ENCODE measurements around the gene KARS1. TPM values are rescaled to one million over a fixed set of nuclear protein-coding genes. Genes with fewer than 3 reads are reported as not detected.
A peak's percentile ranks its signal among the peaks of the same experiment; 100 is the strongest.
"Not testable (repeated sequence)": the region's sequence is repeated elsewhere in the genome, so short reads cannot be mapped to it uniquely, and the experiment has no call there.

Gene KARS1
- total RNA-seq, 1 experiment from 2014 or later: 207 TPM

DNA sequence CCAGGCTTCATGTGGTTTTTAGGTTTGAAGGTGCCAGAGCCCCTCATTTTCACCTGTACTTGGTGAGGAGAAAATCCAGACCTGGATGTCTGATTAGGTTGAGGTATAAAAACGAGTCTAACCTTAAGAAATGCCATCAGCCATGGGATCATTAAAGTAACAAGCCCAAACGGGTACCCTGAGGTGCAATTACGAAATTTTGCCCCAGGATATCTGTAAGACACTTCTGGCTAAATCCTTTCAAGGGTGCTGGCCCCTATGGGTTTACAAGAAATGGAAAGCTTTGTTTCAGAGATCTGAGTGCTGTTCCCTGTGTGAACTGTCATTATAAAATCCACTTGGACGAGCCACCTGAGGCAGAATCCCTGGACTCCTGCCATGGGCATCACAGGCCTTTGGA is 44.2 kb downstream of the KARS1 start:
- Mint-ChIP-seq H3K4me1 (ENCODE audit: low read depth, unreplicated experiment) (no peaks in the 10 kb centered on the region), H3K9me3 (ENCODE audit: low read depth, unreplicated experiment) (peaks cover 7% of the 10 kb centered on the region), H3K27me3 (ENCODE audit: unreplicated experiment) (no peaks in the 10 kb centered on the region), H3K27ac (ENCODE audit: unreplicated experiment) (no peak overlapping the region), H3K36me3 (ENCODE audit: insufficient read depth, unreplicated experiment) (peaks cover 43% of the 10 kb centered on the region), H3K4me3 (ENCODE audit: low read depth, unreplicated experiment) (no peak overlapping the region)
- BruUV-seq (replicated peaks): no TSS peak
- no peak for DNase-seq
- CTCF ChIA-PET: no interaction called here
- TF ChIP-seq, protein P1, sequence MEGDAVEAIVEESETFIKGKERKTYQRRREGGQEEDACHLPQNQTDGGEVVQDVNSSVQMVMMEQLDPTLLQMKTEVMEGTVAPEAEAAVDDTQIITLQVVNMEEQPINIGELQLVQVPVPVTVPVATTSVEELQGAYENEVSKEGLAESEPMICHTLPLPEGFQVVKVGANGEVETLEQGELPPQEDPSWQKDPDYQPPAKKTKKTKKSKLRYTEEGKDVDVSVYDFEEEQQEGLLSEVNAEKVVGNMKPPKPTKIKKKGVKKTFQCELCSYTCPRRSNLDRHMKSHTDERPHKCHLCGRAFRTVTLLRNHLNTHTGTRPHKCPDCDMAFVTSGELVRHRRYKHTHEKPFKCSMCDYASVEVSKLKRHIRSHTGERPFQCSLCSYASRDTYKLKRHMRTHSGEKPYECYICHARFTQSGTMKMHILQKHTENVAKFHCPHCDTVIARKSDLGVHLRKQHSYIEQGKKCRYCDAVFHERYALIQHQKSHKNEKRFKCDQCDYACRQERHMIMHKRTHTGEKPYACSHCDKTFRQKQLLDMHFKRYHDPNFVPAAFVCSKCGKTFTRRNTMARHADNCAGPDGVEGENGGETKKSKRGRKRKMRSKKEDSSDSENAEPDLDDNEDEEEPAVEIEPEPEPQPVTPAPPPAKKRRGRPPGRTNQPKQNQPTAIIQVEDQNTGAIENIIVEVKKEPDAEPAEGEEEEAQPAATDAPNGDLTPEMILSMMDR (IDR thresholded peaks at IDR 0.05; ENCODE audit: unreplicated experiment): no peak
- intact Hi-C loops (cut with micrococcal nuclease; ENCODE audit: unreplicated experiment): no loop called here

DNA sequence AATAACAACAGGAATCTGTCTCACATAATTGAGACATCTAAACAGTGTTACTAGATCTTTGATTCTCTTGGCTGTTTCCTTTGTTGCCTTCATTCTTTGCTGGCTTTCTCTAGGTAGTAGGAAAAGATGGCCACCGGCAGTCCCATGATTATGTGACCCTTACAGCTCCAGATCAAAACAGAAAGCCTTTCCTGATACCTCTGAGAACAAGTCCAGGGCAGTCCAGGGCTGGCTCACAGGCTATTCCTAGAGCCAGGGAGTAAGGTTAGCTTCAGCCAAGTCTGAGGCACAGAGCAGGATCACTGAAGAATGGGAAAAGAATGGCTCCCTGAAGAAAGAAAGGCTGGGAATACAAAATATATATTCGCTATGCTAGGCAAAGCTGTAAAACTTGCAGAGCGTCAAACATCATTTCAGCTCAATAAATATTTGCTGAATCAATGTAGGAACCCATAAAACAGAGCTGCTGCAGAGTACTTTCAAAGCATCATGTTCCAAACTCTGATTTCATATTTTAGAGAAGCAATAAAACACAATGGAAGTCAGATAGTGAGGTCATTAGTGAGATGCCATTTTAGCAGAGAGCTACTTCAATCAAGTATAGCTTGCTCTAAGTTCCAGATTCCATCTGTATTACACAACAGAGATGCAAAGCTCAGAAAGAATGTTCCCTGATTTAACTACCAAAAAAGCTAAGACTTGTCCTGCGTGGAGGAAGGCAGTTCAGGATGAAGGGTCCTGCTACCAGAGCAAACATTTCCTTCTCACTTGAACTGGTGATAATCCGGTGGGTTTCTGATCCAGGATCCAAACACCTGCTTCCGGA is 47.8 kb downstream of the KARS1 start:
- Mint-ChIP-seq H3K4me3 (ENCODE audit: low read depth, unreplicated experiment) (no peak overlapping the region), H3K27me3 (ENCODE audit: unreplicated experiment) (no peaks in the 10 kb centered on the region), H3K9me3 (ENCODE audit: low read depth, unreplicated experiment) (peaks cover 14% of the 10 kb centered on the region), H3K4me1 (ENCODE audit: low read depth, unreplicated experiment) (peaks cover 3% of the 10 kb centered on the region), H3K36me3 (ENCODE audit: insufficient read depth, unreplicated experiment) (peaks cover 51% of the 10 kb centered on the region), H3K27ac (ENCODE audit: unreplicated experiment) (no peak overlapping the region)
- no peak for DNase-seq
- CTCF ChIA-PET: interaction anchor here (0.6 kb wide), 1 partner anchor 40 kb away, joined by 4 read pairs; no protein-coding TSS in a partner anchor
- TF ChIP-seq, protein P1 (IDR thresholded peaks at IDR 0.05; ENCODE audit: unreplicated experiment): no peak
- no TSS peak for BruUV-seq (replicated peaks)
- intact Hi-C loops (cut with micrococcal nuclease; ENCODE audit: unreplicated experiment): no loop called here

DNA sequence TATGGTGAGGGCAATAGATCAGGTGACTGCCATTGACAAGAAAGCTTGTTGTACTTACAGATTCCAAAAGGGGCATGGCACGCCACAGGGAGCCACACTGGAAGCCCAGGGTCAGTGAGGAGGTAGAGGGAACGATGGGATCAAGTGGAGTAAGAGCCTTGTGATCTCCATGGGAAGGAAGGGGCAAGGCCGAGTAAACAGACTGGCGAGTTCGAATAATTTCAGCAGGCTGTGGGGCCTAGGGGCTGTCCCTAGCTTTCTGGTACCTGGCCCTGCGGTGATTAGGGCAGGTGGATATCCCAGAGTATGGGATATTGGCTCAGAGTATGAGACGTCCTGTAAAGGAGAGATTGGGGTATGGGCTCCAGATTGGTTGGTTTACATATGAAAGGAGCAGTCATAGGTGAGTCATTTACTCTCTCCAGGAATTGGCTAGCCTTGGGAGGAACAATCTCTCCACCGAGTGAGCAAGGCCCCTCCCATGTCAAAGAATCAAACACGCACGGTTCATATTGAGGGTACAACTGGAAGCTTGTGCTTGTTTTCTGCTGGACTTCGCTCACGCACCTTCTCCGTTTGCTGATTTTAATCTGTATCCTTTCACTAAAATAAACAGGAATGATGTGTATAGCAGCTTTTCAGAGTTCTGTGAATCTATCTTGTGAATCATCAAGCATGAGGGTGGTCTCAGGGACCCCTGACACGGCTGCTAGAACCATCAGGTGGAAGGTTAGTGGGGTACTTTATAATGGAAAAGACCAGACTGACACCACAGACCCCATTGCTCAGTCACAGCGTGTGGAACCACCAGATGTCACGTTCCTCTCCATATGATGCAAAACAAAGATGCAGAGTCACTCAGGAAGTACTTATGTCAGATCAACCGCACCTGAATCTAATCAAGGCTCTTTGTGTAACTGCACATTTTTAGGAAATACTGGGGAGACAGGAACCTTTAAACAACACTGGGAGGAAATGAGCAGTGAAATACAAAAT is 53.3 kb downstream of the KARS1 start:
- CTCF ChIA-PET: interaction anchor here (0.5 kb wide), 1 partner anchor 77 kb away, joined by 3 read pairs; no protein-coding TSS in a partner anchor
- no peaks in the 10 kb centered on the region for H3K27me3 Mint-ChIP-seq (ENCODE audit: unreplicated experiment)
- peak overlapping the region; percentile 84 for H3K27ac Mint-ChIP-seq (ENCODE audit: unreplicated experiment)
- DNase-seq: peak; percentile 40
- TF ChIP-seq, protein P1 (IDR thresholded peaks at IDR 0.05; ENCODE audit: unreplicated experiment): no peak
- peak overlapping the region; percentile 16 for H3K4me3 Mint-ChIP-seq (ENCODE audit: low read depth, unreplicated experiment)
- H3K36me3 Mint-ChIP-seq (ENCODE audit: insufficient read depth, unreplicated experiment): peaks cover 21% of the 10 kb centered on the region
- H3K9me3 Mint-ChIP-seq (ENCODE audit: low read depth, unreplicated experiment): peaks cover 7% of the 10 kb centered on the region
- peaks cover 18% of the 10 kb centered on the region for H3K4me1 Mint-ChIP-seq (ENCODE audit: low read depth, unreplicated experiment)
- no TSS peak for BruUV-seq (replicated peaks)
- intact Hi-C loops (cut with micrococcal nuclease; ENCODE audit: unreplicated experiment): no loop called here

DNA sequence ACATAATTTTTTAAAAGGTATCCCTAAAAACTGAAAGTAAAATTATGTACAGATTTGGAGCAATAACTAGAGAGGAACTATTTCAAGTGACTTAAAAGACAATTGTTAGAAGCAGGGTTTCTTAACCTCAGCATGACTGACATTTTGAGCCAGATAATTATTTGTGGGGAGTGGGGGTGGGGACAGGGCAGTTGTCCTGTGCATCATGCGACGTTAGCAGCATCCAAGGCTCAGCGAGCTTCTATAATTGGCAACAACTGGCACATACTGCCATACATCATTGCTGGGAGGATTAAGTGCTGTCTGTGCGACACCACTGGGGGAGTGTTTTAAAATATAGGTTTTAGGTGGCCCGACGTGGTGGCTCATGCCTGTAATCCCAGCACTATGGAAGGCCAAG is 54.2 kb downstream of the KARS1 start:
- DNase-seq: no peak
- Mint-ChIP-seq H3K36me3 (ENCODE audit: insufficient read depth, unreplicated experiment) (peaks cover 19% of the 10 kb centered on the region), H3K27ac (ENCODE audit: unreplicated experiment) (peak overlapping the region; percentile 84), H3K27me3 (ENCODE audit: unreplicated experiment) (no peaks in the 10 kb centered on the region), H3K9me3 (ENCODE audit: low read depth, unreplicated experiment) (peaks cover 7% of the 10 kb centered on the region), H3K4me1 (ENCODE audit: low read depth, unreplicated experiment) (peaks cover 18% of the 10 kb centered on the region), H3K4me3 (ENCODE audit: low read depth, unreplicated experiment) (no peak overlapping the region)
- TF ChIP-seq, protein P1 (IDR thresholded peaks at IDR 0.05; ENCODE audit: unreplicated experiment): no peak
- no TSS peak for BruUV-seq (replicated peaks)
- intact Hi-C loops (cut with micrococcal nuclease; ENCODE audit: unreplicated experiment): no loop called here
- CTCF ChIA-PET: interaction anchor here (0.5 to 0.9 kb wide), 2 partner anchors 9 to 76 kb away, joined by 3 to 7 read pairs; no protein-coding TSS in a partner anchor

DNA sequence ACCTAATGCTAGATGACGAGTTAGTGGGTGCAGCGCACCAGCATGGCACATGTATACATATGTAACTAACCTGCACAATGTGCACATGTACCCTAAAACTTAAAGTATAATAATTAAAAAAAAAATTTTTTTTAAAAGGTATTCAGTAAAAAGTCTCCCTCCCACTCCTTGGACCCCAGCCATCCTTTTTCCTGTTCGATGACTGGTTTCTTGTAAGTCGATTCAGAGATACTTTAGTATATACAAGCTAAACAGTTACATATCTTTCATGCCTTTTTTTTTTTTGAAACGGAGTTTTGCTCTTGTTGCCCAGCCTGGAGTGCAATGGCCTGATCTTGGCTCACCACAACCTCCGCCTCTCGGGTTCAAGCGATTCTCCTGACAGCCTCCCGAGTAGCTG is 55.5 kb downstream of the KARS1 start:
- CTCF ChIA-PET; H3K4me3 Mint-ChIP-seq (ENCODE audit: low read depth, unreplicated experiment); H3K36me3 Mint-ChIP-seq (ENCODE audit: insufficient read depth, unreplicated experiment); DNase-seq; BruUV-seq (replicated peaks); intact Hi-C loops (cut with micrococcal nuclease; ENCODE audit: unreplicated experiment); H3K9me3 Mint-ChIP-seq (ENCODE audit: low read depth, unreplicated experiment); H3K27ac Mint-ChIP-seq (ENCODE audit: unreplicated experiment); H3K27me3 Mint-ChIP-seq (ENCODE audit: unreplicated experiment): not testable (repeated sequence)
- peaks cover 18% of the 10 kb centered on the region for H3K4me1 Mint-ChIP-seq (ENCODE audit: low read depth, unreplicated experiment)
